Embryonic facial prominence (tissue), 1 donor: ENCODE results near the gene SLC35B1.
"Not testable (repeated sequence)": the region's sequence is repeated elsewhere in the genome, so short reads cannot be mapped to it uniquely, and the experiment has no call there.

Experiments used
- DNase-seq: peaks from one replicate; pipeline ENCODE4 v3.0.0-alpha.2; 2016; ENCODE audit errors: extremely low spot score

The SLC35B1 gene

GRCh38 chr17:49699966-49700575 is 7.7 kb downstream of the SLC35B1 start:
- no peak for DNase-seq

- DNase-seq, result no peak
Observed at GRCh38 chr17:49698005-49698404, 9.8 kb downstream of the SLC35B1 start.

- no peak for DNase-seq
Observed at GRCh38 chr17:49696233-49696761, 11.5 kb downstream of the SLC35B1 start.

- DNase-seq, result no peak
Observed at GRCh38 chr17:49695698-49696232, 12.0 kb downstream of the SLC35B1 start.

- peak; percentile 27 for DNase-seq
Observed at GRCh38 chr17:49694847-49695697, 12.7 kb downstream of the SLC35B1 start.

- no peak for DNase-seq
Observed at GRCh38 chr17:49692751-49693150, 15.0 kb downstream of the SLC35B1 start.

GRCh38 chr17:49691677-49692191 is 16.0 kb downstream of the SLC35B1 start:
- DNase-seq, result no peak

DNA sequence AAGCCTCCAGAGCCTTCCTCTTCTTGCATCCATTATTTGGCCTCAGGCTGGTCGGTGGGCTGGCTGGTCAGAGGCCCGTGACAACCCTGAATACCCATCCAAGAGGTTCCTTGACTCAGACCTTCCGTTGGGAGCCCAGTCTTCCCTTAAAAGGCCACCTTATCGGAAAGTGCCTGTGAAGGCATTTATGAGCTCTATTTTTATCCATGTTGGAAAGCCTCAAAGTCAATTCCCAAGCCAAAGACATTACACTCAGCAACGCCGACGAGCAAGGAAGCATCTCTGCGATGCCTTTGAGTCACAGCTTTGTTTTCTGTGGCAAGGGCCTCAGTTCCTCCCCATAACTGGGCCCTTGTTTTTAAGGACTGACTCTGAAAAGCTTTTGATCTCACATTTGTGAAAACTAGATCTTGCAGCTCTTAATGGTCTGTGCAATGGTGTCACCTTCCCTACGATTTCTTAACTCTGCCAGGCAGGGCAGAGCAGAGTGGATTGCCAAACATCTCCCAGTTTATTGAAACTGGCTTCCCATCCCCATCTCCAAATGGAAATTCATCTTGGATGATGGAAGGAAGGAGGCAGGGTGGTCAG is 16.6 kb downstream of the SLC35B1 start:
- no peak for DNase-seq

GRCh38 chr17:49690256-49690655 is 17.5 kb downstream of the SLC35B1 start:
- DNase-seq, result no peak

- no peak for DNase-seq
Observed at GRCh38 chr17:49688848-49689247, 18.9 kb downstream of the SLC35B1 start.

- DNase-seq, result no peak
Observed at GRCh38 chr17:49687878-49688491, 19.8 kb downstream of the SLC35B1 start.

DNA sequence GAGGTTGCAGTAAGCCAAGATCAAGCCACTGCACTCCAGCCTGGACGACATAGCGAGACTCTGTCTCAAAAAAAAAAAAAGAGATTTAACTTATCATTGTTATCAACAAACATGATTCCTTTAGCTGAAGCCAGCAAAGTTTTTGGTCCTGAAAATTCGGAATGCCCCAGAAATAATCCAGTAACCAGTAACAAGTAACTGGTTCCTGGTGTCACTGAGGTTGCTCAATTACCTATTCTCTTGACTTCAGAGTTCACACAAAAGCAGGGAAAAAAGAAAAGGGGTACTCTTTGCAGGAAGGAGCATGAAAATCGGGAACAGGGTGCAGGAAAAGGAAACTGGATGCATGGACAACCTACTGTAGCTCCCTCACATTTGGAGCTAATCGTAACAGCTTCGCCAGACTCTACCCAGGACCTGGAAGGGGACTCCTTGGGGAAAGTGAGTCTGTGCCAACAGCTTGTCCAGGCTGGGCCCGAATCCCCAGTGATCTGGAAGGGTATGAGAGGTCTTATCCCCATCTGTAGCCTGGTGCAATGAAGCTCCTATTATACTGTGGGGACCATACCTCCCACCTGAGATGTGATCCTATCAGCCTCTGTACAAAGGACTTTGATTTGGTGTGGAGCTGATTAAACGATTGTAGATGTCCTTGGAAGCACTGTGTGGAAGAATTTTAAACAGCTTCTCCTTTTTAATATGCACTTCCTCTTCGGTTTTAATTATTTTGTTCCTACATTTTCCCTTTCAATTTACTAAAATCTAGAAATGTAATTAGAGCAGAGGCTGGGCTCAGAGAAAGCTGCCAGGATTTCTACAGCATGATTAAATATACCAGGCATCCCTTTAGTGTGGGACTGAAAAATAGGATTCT is 26.4 kb downstream of the SLC35B1 start:
- no peak for DNase-seq

GRCh38 chr17:49680314-49680713 is 27.4 kb downstream of the SLC35B1 start:
- no peak for DNase-seq

DNA sequence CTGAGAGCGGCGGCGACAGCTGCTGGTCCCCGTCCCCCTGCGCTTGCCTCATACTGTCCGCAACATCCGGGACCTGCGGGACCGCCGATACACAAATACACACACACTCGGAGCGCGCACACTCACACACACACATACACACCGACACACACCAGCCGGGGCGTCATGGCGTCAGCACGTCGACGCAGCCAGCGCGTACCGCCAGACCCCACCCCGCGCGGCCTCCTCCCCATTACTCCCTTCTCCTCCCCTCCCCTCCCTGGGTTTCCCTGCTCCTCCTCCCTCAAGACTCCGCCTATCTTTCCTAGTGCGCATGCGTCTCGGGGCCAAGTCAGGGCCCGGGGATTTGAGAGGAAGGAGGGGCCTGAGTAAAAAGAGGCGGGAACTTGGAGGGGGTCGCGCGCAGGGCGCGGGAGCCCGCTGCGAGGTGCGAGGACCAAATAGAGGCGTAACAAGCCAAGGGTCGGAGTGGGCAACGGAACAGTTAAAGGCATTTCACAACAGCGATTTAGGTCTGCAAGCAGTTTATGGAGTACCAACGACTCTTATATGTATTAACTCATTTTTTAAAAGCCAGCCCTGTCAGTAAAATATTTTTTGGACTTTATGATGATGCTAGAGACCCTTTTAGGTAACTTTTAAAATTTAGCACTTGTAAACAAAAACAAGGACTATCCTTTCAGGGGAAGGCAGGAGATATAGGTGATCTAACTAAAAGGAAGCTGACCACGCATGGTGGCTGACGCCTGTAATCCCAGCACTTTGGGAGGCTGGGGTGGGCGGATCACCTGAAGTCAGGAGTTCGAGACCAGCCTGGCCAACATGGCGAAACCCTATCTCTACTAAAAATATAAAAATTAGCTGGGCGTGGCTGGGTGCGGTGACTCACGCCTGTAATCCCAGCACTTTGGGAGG is 29.6 kb downstream of the SLC35B1 start, which contains the start of gene SPOP:
Gene SPOP (minus strand): TSS at position 165 of the 915 bp plus-strand sequence. CDS start 55,287 bp downstream, outside the sequence.
- DNase-seq, result peak; percentile 99

DNA sequence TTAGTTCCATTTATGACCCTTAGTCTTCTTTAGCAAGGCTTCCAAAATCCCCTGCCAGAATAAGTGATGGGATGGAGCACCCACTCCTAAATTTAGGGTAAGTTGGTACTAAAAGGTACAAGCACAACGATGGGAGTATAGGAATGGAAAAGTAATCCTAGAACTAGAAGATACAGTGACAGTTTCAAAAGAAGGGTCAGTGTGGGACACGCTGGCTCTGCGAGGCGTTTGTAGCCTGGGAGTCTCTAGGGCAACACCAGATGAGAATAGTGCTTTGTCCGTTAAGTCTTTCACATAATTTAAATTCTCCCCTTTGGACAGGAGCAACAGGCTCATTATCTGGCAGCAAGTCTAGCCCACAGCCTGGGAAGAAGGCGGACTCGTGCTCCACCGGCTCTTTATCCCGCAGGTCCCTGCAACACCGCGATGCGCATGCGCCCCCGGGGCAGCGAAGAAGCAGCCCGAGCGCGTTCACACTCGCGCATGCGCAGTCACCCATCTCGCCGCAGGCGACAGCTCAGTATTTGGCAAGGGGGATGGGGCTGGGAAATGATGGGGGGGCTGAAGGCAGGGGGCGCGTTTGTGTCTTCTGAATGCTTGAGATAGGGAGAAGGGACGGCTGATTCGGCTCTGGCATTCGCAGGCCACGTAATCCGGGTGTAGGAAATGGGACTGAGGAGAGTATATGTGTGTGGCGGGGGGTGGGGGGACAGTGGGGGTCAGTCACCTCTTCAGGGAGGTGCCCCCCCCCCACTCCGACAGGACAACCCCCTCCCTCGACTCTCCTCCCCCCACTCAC is 30.4 kb downstream of the SLC35B1 start:
- DNase-seq, result peak; percentile 89

- no peak for DNase-seq
Observed at GRCh38 chr17:49676276-49676868, 31.4 kb downstream of the SLC35B1 start.

DNA sequence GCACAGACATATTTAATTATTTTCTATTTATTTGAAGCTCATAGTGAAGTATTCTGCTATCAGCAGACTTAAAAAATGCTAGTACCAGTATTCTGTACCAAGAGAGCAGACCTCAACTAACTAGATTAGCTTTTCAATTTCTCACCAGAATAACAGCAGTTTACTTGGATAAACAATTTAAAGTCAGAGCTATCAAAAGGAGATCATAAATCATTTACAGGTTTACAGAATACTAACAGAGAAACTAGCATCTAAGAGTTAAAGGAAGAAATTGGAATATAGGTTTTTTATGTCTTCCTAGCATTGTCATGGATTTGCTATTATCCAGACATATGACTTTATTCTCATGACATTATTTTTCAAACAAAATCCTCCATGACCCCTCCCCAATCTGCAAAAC is 33.3 kb downstream of the SLC35B1 start:
- DNase-seq, result no peak

GRCh38 chr17:49673679-49674078 is 34.1 kb downstream of the SLC35B1 start:
- not testable (repeated sequence) for DNase-seq
